ENCODE results near the gene RUFY3. TPM values are rescaled to one million over a fixed set of nuclear protein-coding genes. Genes with fewer than 3 reads are reported as not detected.

The RUFY3 gene
- total RNA-seq, 1 experiment from 2014 or later = 29.6 TPM

DNA sequence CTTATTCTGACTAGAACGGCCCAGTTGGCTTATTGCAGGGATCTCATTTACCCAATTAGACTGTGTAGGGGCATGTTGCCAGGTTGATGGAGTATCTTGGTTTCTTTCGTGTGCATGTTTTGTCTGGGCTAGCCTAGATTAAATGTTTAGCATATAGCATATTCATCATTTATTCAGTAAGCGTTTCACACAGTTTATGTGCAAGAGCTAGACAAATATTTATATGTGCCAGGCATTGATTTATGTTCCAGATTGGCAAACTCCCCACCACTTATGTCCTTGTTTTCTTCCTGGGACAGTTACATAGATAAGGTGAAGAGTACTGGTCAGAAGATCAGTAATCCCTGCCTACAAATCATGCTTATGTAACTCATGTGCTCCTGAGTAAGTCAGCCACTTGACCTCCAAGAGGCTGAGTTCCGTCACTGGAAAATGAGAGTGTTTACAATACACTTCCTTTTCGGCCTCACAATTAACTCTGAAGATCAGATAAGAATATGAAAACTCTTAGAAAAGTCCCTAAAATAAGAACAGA lies 57.2 kb downstream of the RUFY3 start:
- POLR2A ChIA-PET = no interaction called here

DNA sequence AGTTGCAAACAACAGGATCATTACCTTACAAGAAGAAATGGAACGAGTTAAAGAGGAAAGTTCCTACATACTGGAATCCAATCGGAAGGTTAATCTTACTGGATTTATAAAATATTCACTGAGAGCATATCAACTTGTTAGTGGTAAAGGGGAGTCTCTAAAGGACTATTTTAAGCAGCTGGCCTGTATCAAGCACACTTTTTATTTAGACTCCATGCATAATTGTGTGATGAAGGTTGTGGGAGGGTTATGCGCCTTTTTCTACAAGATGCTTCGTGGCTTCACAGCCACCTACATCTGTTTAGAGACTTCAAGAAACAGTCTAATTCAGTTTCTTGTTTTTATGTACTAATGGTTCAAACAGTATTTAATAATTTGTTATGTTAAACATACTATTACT lies 61.3 kb downstream of the RUFY3 start:
- in situ Hi-C loops (cut with HindIII; ENCODE audit: low pct_unique_long_range_greater_than_20kb, low sequenced_read_pairs) = no loop called here
- Histone ChIP-seq H3K4me3 (ENCODE audit: low read depth in 2 of 2, low read length in 2 of 2) (no peak overlapping the region), H3K9me3 (ENCODE audit: control insufficient read depth, insufficient read depth, low read depth, low read length) (no peaks in the 10 kb centered on the region), H3K27me3 (ENCODE audit: control insufficient read depth, insufficient read depth, low read length) (no peaks in the 10 kb centered on the region), H3K27ac (ENCODE audit: low read length) (no peak overlapping the region), H3K36me3 (ENCODE audit: control insufficient read depth, insufficient read depth, low read length) (peaks cover 4% of the 10 kb centered on the region; the same call in 1 of the 2 replicates), H3K4me1 (ENCODE audit: control insufficient read depth, insufficient read depth, low read length) (no peaks in the 10 kb centered on the region)
- DNase-seq (ENCODE audit: low read depth, low spot score) (no peak), ATAC-seq (no peak)
- ChIA-PET POLR2A (no interaction called here), CTCF (no interaction called here)
- BruUV-seq (replicated peaks) = no TSS peak
- TF ChIP-seq, protein P1, sequence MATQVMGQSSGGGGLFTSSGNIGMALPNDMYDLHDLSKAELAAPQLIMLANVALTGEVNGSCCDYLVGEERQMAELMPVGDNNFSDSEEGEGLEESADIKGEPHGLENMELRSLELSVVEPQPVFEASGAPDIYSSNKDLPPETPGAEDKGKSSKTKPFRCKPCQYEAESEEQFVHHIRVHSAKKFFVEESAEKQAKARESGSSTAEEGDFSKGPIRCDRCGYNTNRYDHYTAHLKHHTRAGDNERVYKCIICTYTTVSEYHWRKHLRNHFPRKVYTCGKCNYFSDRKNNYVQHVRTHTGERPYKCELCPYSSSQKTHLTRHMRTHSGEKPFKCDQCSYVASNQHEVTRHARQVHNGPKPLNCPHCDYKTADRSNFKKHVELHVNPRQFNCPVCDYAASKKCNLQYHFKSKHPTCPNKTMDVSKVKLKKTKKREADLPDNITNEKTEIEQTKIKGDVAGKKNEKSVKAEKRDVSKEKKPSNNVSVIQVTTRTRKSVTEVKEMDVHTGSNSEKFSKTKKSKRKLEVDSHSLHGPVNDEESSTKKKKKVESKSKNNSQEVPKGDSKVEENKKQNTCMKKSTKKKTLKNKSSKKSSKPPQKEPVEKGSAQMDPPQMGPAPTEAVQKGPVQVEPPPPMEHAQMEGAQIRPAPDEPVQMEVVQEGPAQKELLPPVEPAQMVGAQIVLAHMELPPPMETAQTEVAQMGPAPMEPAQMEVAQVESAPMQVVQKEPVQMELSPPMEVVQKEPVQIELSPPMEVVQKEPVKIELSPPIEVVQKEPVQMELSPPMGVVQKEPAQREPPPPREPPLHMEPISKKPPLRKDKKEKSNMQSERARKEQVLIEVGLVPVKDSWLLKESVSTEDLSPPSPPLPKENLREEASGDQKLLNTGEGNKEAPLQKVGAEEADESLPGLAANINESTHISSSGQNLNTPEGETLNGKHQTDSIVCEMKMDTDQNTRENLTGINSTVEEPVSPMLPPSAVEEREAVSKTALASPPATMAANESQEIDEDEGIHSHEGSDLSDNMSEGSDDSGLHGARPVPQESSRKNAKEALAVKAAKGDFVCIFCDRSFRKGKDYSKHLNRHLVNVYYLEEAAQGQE (IDR thresholded peaks at IDR 0.05; ENCODE audit: insufficient read depth in 1 of 2, low read depth in 2 of 2, low read length in 1 of 2) = no peak
- TF ChIP-seq SIN3A (IDR thresholded peaks at IDR 0.05; ENCODE audit: borderline replicate concordance, insufficient read depth, low read depth, low read length) (no peak), POLR2AphosphoS5 (IDR thresholded peaks at IDR 0.05; ENCODE audit: low read depth, low read length) (no peak), TCF7L2 (IDR thresholded peaks at IDR 0.05; ENCODE audit: low read depth, low read length) (no peak)
- TF ChIP-seq, protein P2, sequence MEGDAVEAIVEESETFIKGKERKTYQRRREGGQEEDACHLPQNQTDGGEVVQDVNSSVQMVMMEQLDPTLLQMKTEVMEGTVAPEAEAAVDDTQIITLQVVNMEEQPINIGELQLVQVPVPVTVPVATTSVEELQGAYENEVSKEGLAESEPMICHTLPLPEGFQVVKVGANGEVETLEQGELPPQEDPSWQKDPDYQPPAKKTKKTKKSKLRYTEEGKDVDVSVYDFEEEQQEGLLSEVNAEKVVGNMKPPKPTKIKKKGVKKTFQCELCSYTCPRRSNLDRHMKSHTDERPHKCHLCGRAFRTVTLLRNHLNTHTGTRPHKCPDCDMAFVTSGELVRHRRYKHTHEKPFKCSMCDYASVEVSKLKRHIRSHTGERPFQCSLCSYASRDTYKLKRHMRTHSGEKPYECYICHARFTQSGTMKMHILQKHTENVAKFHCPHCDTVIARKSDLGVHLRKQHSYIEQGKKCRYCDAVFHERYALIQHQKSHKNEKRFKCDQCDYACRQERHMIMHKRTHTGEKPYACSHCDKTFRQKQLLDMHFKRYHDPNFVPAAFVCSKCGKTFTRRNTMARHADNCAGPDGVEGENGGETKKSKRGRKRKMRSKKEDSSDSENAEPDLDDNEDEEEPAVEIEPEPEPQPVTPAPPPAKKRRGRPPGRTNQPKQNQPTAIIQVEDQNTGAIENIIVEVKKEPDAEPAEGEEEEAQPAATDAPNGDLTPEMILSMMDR (IDR thresholded peaks at IDR 0.05) = no peak
- intact Hi-C loops (cut with micrococcal nuclease; ENCODE audit: unreplicated experiment) = no loop called here

More for the DNA sequence above, 57.2 kb downstream of the RUFY3 start:
- TF ChIP-seq, protein P2 (IDR thresholded peaks at IDR 0.05) = no peak
- TF ChIP-seq TCF7L2 (IDR thresholded peaks at IDR 0.05; ENCODE audit: low read depth, low read length) (no peak), SIN3A (IDR thresholded peaks at IDR 0.05; ENCODE audit: borderline replicate concordance, insufficient read depth, low read depth, low read length) (no peak), POLR2AphosphoS5 (IDR thresholded peaks at IDR 0.05; ENCODE audit: low read depth, low read length) (no peak)
- TF ChIP-seq, protein P1 (IDR thresholded peaks at IDR 0.05; ENCODE audit: insufficient read depth in 1 of 2, low read depth in 2 of 2, low read length in 1 of 2) = no peak
- H3K4me1 ChIP-seq (ENCODE audit: control insufficient read depth, insufficient read depth, low read length) = no peaks in the 10 kb centered on the region
- no peaks in the 10 kb centered on the region for H3K27me3 ChIP-seq (ENCODE audit: control insufficient read depth, insufficient read depth, low read length)
- in situ Hi-C loops (cut with HindIII; ENCODE audit: low pct_unique_long_range_greater_than_20kb, low sequenced_read_pairs) = no loop called here
- no peak overlapping the region for H3K4me3 ChIP-seq (ENCODE audit: low read depth in 2 of 2, low read length in 2 of 2)
- DNase-seq (ENCODE audit: low read depth, low spot score) = no peak
- H3K9me3 ChIP-seq (ENCODE audit: control insufficient read depth, insufficient read depth, low read depth, low read length) = no peaks in the 10 kb centered on the region
- peaks cover 4% of the 10 kb centered on the region; the same call in 1 of the 2 replicates for H3K36me3 ChIP-seq (ENCODE audit: control insufficient read depth, insufficient read depth, low read length)
- intact Hi-C loops (cut with micrococcal nuclease; ENCODE audit: unreplicated experiment) = no loop called here
- CTCF ChIA-PET = no interaction called here
- H3K27ac ChIP-seq (ENCODE audit: low read length) = no peak overlapping the region
- no TSS peak for BruUV-seq (replicated peaks)
- no peak for ATAC-seq

All from Panc1 (cell line).